ENCODE results near the gene CSMD2. TPM values are rescaled to one million over a fixed set of nuclear protein-coding genes. Genes with fewer than 3 reads are reported as not detected.

CSMD2 gene
- total RNA-seq, 1 experiment from 2014 or later = 0.22 TPM

DNA sequence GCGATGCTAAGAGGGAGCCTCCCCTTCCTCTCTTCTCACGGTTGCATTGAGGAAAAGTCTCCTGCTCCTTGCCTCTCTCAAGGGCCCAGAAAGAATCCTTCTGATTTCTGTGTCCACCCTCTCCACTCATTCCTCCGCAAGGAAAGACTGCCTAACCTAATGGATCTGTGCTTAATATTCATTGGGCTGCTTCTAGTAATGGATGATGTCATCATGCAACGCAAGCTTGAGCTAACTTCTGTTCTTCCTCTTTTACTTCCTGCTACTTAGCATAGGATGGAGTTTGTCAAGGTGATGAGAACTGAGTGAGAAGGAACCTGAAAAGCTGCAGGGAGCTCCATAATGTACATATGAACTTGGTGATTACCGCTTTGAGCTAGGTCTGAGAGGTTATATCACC, 336.4 kb downstream of the CSMD2 start (continued):
- TF ChIP-seq, protein P1, sequence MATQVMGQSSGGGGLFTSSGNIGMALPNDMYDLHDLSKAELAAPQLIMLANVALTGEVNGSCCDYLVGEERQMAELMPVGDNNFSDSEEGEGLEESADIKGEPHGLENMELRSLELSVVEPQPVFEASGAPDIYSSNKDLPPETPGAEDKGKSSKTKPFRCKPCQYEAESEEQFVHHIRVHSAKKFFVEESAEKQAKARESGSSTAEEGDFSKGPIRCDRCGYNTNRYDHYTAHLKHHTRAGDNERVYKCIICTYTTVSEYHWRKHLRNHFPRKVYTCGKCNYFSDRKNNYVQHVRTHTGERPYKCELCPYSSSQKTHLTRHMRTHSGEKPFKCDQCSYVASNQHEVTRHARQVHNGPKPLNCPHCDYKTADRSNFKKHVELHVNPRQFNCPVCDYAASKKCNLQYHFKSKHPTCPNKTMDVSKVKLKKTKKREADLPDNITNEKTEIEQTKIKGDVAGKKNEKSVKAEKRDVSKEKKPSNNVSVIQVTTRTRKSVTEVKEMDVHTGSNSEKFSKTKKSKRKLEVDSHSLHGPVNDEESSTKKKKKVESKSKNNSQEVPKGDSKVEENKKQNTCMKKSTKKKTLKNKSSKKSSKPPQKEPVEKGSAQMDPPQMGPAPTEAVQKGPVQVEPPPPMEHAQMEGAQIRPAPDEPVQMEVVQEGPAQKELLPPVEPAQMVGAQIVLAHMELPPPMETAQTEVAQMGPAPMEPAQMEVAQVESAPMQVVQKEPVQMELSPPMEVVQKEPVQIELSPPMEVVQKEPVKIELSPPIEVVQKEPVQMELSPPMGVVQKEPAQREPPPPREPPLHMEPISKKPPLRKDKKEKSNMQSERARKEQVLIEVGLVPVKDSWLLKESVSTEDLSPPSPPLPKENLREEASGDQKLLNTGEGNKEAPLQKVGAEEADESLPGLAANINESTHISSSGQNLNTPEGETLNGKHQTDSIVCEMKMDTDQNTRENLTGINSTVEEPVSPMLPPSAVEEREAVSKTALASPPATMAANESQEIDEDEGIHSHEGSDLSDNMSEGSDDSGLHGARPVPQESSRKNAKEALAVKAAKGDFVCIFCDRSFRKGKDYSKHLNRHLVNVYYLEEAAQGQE (IDR thresholded peaks at IDR 0.05; ENCODE audit: low read depth) = no peak

DNA sequence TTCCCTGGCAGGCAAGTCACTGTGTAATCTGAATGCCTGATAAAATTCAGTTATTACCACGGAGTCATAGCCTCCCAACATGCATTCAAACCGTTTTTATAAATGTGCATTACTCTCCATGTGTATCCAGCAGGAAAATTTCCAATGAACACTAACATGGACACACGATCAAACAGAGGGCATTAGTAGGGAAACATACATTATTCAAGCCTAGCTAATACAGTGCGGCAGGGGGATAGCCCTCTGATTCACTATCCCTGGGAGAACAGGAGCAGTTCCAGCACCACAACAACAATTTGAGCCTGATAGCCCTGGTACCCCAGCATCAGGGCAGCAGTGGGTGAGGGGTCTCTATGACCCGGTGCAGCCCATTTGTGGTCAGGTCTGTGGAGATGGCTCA, 337.0 kb downstream of the CSMD2 start:
- DNase-seq (ENCODE audit: low read depth, low spot score) (no peak), ATAC-seq (no peak)
- Histone ChIP-seq H3K9ac (ENCODE audit: low read length) (no peak overlapping the region), H3K4me1 (ENCODE audit: control insufficient read depth in 1 of 2, insufficient read depth in 2 of 2, low read length in 2 of 2) (no peaks in the 10 kb centered on the region), H3K9me3 (ENCODE audit: control insufficient read depth in 1 of 2, insufficient read depth in 1 of 2, low read depth in 1 of 2, low read length in 2 of 2) (no peaks in the 10 kb centered on the region), H3K4me3 (replicated peaks in 1 of 2; ENCODE audit: low read depth in 1 of 2, low read length in 2 of 2) (no peak overlapping the region), H3K9me2 (ENCODE audit: insufficient read depth) (no peaks in the 10 kb centered on the region), H3K4me2 (ENCODE audit: low read length) (no peak overlapping the region), H3K79me2 (ENCODE audit: insufficient read depth, low read length) (no peaks in the 10 kb centered on the region), H4K20me1 (ENCODE audit: insufficient read depth) (no peaks in the 10 kb centered on the region), H3K36me3 (ENCODE audit: control insufficient read depth in 1 of 2, insufficient read depth in 2 of 2, low read length in 2 of 2) (no peaks in the 10 kb centered on the region), H3K27me3 (ENCODE audit: insufficient read depth, low read length) (peaks cover 5% of the 10 kb centered on the region), H3K27ac (ENCODE audit: low read depth, low read length) (no peak overlapping the region), H2AFZ (ENCODE audit: low read depth, low read length, poor library complexity, severe bottlenecking) (no peak overlapping the region)
- ChIA-PET RAD21 (ENCODE audit: low non-redundant PET in 1 of 2, low total read pairs in 2 of 2, uncharacterized antibody in 2 of 2, unreplicated experiment in 2 of 2) (no interaction called here), POLR2A (no interaction called here), CTCF (no interaction called here)
- intact Hi-C loops (cut with micrococcal nuclease) = no loop called here
- TF ChIP-seq, protein P2, sequence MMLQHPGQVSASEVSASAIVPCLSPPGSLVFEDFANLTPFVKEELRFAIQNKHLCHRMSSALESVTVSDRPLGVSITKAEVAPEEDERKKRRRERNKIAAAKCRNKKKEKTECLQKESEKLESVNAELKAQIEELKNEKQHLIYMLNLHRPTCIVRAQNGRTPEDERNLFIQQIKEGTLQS (IDR thresholded peaks at IDR 0.05) = no peak
- TF ChIP-seq EGR1 (IDR thresholded peaks at IDR 0.05; ENCODE audit: low read depth) (no peak), ELF1 (IDR thresholded peaks at IDR 0.05; ENCODE audit: borderline replicate concordance, low read depth) (no peak), FOSL1 (IDR thresholded peaks at IDR 0.05; ENCODE audit: low read depth) (no peak), TCF7L2 (IDR thresholded peaks at IDR 0.05; ENCODE audit: borderline replicate concordance, extremely low read depth, insufficient read depth, insufficient read length) (no peak), CEBPB (IDR thresholded peaks at IDR 0.05; ENCODE audit: low read depth) (no peak), EZH2 (IDR thresholded peaks at IDR 0.05) (no peak), EZH2phosphoT487 (IDR thresholded peaks at IDR 0.05; ENCODE audit: borderline replicate concordance) (no peak), JUND (IDR thresholded peaks at IDR 0.05) (no peak), YY1 (IDR thresholded peaks at IDR 0.05; ENCODE audit: extremely low read depth, insufficient replicate concordance, low read depth, low read length) (no peak), ZFX (IDR thresholded peaks at IDR 0.05) (no peak), ZNF274 (IDR thresholded peaks at IDR 0.05; ENCODE audit: low read depth, low read length) (no peak), CBX3 (IDR thresholded peaks at IDR 0.05; ENCODE audit: low read depth) (no peak), SRF (IDR thresholded peaks at IDR 0.05; ENCODE audit: low read depth) (no peak), SIN3A (IDR thresholded peaks at IDR 0.05; ENCODE audit: low read depth) (no peak)
- TF ChIP-seq, protein P3, sequence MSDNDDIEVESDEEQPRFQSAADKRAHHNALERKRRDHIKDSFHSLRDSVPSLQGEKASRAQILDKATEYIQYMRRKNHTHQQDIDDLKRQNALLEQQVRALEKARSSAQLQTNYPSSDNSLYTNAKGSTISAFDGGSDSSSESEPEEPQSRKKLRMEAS (IDR thresholded peaks at IDR 0.05) = no peak
- TF ChIP-seq, protein P4, sequence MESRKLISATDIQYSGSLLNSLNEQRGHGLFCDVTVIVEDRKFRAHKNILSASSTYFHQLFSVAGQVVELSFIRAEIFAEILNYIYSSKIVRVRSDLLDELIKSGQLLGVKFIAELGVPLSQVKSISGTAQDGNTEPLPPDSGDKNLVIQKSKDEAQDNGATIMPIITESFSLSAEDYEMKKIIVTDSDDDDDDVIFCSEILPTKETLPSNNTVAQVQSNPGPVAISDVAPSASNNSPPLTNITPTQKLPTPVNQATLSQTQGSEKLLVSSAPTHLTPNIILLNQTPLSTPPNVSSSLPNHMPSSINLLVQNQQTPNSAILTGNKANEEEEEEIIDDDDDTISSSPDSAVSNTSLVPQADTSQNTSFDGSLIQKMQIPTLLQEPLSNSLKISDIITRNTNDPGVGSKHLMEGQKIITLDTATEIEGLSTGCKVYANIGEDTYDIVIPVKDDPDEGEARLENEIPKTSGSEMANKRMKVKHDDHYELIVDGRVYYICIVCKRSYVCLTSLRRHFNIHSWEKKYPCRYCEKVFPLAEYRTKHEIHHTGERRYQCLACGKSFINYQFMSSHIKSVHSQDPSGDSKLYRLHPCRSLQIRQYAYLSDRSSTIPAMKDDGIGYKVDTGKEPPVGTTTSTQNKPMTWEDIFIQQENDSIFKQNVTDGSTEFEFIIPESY (IDR thresholded peaks at IDR 0.05; ENCODE audit: extremely low read depth, insufficient replicate concordance, low read length) = no peak
- TF ChIP-seq, protein P5, sequence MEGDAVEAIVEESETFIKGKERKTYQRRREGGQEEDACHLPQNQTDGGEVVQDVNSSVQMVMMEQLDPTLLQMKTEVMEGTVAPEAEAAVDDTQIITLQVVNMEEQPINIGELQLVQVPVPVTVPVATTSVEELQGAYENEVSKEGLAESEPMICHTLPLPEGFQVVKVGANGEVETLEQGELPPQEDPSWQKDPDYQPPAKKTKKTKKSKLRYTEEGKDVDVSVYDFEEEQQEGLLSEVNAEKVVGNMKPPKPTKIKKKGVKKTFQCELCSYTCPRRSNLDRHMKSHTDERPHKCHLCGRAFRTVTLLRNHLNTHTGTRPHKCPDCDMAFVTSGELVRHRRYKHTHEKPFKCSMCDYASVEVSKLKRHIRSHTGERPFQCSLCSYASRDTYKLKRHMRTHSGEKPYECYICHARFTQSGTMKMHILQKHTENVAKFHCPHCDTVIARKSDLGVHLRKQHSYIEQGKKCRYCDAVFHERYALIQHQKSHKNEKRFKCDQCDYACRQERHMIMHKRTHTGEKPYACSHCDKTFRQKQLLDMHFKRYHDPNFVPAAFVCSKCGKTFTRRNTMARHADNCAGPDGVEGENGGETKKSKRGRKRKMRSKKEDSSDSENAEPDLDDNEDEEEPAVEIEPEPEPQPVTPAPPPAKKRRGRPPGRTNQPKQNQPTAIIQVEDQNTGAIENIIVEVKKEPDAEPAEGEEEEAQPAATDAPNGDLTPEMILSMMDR (IDR thresholded peaks at IDR 0.05 in 2 of 3, conservative IDR thresholded peaks at IDR 0.05 in 1 of 3; ENCODE audit: borderline replicate concordance in 1 of 3, insufficient read depth in 1 of 3, low read depth in 2 of 3, low read length in 2 of 3) = no peak
- no TSS peak for BruUV-seq (replicated peaks)
